ENCODE results near the gene COA5.

GRCh38 chr2:98589489-98589888 lies 18.8 kb downstream of the COA5 start:
- TF ChIP-seq CTCF (IDR thresholded peaks at IDR 0.05; ENCODE audit: low read depth, low read length), result no peak
- TF ChIP-seq EZH2phosphoT487 (IDR thresholded peaks at IDR 0.05; ENCODE audit: low read depth), result no peak

All from OCI-LY3 (cell line).